GM06990 (cell line): Measurements from ENCODE around the gene B3GNT9.

Experiments
- DNase-seq: peaks from one replicate; pipeline ENCODE4 v3.0.0-alpha.2; 2011; ENCODE audit not compliant: insufficient read length; ENCODE audit errors: extremely low read depth
- H3K27me3 ChIP-seq: replicated peaks from 2 replicates; pipeline ENCODE4 v1.6.0; 2011; ENCODE audit warnings: low read length; ENCODE audit not compliant: control insufficient read depth, insufficient read depth
- H3K36me3 ChIP-seq: 2 replicates; pipeline ENCODE4 v1.5.1; 2011; ENCODE audit warnings: low read length; ENCODE audit not compliant: control insufficient read depth, insufficient read depth
- H3K4me3 ChIP-seq: replicated peaks from 2 replicates; pipeline ENCODE4 v1.5.1; 2011; ENCODE audit warnings: low read depth, mild to moderate bottlenecking, control low read depth, low read length
- CTCF ChIP-seq: IDR thresholded peaks from 2 replicates; pipeline ENCODE4 v1.5.1; 2011; ENCODE audit warnings: low read length, control low read depth, mild to moderate bottlenecking, inconsistent platforms; ENCODE audit not compliant: insufficient read depth, poor library complexity, severe bottlenecking

The B3GNT9 gene

GRCh38 chr16:67155295-67156142 is 4.7 kb upstream of the B3GNT9 start:
- Histone ChIP-seq H3K4me3 (peak overlapping the region; percentile 31), H3K27me3 (no peaks in the 10 kb centered on the region), H3K36me3 (peaks cover 2% of the 10 kb centered on the region)
- DNase-seq: peak; percentile 87
- TF ChIP-seq CTCF: peak; percentile 56

- DNase-seq: no peak
- no peaks in the 10 kb centered on the region for H3K27me3 ChIP-seq
- no peak for TF ChIP-seq CTCF
- peaks cover 2% of the 10 kb centered on the region for H3K36me3 ChIP-seq
- peak overlapping the region; percentile 31 for H3K4me3 ChIP-seq
These were observed 3.9 kb upstream of the B3GNT9 start for GRCh38 chr16:67154578-67155294.

DNA sequence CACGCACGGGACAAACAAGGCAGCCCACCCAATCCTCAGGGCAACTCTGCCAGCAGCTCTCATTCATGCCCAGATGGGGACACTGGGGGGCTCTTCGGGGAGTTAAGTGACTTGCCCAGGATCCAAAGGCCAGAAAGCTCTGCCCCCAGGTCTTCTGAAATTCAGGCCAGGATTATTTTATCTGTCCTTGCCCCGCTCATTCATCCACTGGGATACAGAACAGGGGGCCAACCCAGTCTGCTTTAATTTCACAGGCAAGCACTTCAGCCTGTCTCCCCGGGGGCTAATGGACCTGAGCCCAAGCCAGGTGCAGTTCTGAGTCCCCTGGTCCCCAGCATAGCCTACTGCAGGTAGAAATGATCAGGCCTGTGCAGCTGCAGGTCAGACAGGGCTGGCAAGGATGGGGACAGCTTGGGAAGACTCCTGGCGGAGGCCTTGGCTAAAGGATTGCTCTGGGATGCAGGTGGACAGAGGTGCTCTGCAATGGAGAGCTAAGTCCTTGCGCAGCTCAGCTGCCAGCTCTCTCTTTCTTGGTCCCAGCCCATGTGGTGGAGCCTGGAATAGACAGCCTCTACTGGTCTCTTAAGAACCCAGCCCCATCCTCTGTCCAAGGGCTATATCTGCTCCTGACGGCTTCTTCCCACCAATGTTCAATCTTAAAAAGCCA is 766 bp upstream of the B3GNT9 start:
- Histone ChIP-seq H3K4me3 (no peak overlapping the region), H3K27me3 (no peaks in the 10 kb centered on the region), H3K36me3 (peaks cover 15% of the 10 kb centered on the region)
- TF ChIP-seq CTCF: no peak
- no peak for DNase-seq

GRCh38 chr16:67150047-67150832 is 558 bp downstream of the B3GNT9 start:
- TF ChIP-seq CTCF: no peak
- Histone ChIP-seq H3K4me3 (peak overlapping the region; percentile 76), H3K36me3 (peaks cover 25% of the 10 kb centered on the region), H3K27me3 (no peaks in the 10 kb centered on the region)
- no peak for DNase-seq

DNA sequence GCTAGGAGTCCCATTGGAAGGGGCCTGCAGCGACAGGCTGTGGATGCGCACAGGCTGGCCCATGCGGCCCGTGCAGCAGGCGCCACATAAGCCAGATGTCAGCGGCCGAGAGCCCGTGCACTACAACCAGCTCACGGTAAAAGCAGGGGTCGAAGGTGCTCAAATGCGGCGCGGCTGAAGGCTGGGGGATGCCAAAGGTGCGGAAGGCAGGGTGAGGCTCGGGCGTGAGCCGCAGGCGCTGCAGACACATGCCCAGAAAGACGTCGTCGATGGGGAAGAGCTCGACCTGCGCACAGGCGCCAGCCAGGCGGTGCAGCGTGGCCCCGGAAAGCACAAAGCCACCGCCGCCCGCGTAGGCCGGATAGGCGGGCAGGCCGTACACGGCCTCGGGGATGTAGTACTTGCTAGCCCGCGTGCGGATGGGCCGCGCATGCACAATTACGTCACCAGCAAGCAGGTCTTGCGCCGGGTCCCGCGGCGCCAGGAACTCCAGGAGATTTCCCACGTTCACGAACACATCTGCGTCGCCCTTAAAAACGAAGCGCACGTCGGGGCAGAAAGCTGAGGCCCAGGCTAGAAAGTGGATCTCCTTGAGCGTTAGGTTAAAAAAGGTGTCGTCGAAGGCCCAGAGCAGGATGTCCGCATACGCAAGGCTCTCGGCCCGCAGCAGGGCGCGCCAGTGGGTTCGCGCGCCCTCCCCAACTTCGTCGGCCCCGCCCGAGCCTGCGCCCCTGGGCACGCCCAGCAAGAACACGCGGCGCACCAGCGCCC is 1.3 kb downstream of the B3GNT9 start:
- no peak for TF ChIP-seq CTCF
- H3K27me3 ChIP-seq: no peaks in the 10 kb centered on the region
- DNase-seq: no peak
- H3K4me3 ChIP-seq: no peak overlapping the region
- H3K36me3 ChIP-seq: peaks cover 26% of the 10 kb centered on the region
